Keratinocyte (primary cell): ENCODE data around the gene GPR171. TPM values are rescaled to one million over a fixed set of nuclear protein-coding genes. Genes with fewer than 3 reads are reported as not detected.

Source experiments
- DNase-seq: peaks from one replicate; pipeline ENCODE4 v3.0.0-alpha.2; 2011; ENCODE audit warnings: low read depth, missing footprints, low spot score
- FAIRE-seq: peaks from 2 replicates; lab custom pipeline; 2011; peaks lifted over from hg19 to GRCh38; lab: Jason Lieb, UNC
- H2AFZ ChIP-seq: 2 replicates; pipeline ENCODE4 v1.6.0; 2012; ENCODE audit warnings: low read length, control low read depth, inconsistent platforms; ENCODE audit not compliant: control insufficient read depth
- H3K27ac ChIP-seq: 2 replicates; pipeline ENCODE4 v1.5.1; 2011; ENCODE audit warnings: low read length; ENCODE audit not compliant: control insufficient read depth, insufficient read depth
- H3K27me3 ChIP-seq: 3 replicates; pipeline ENCODE4 v1.6.0; 2011; ENCODE audit warnings: low read length; ENCODE audit not compliant: control insufficient read depth, insufficient read depth; ENCODE audit errors: extremely low read depth
- H3K36me3 ChIP-seq, 2 experiments: 2 replicates in 1 of 2; 3 replicates in 1 of 2; pipeline ENCODE4 v1.5.1; 2011; ENCODE audit warnings: low read length in 2 of 2, mild to moderate bottlenecking in 1 of 2; ENCODE audit not compliant: control insufficient read depth in 2 of 2, insufficient read depth in 2 of 2; ENCODE audit errors: extremely low read depth in 1 of 2
- H3K4me1 ChIP-seq: 3 replicates; pipeline ENCODE4 v1.5.1; 2011; ENCODE audit warnings: low read length; ENCODE audit not compliant: control insufficient read depth, insufficient read depth; ENCODE audit errors: extremely low read depth
- H3K4me2 ChIP-seq: 3 replicates; pipeline ENCODE4 v1.6.0; 2011; ENCODE audit warnings: low read depth, low read length; ENCODE audit not compliant: control insufficient read depth, insufficient read depth; ENCODE audit errors: extremely low read depth
- H3K4me3 ChIP-seq, 3 experiments: fragments of 200-600 bp in 1 of 3; sonication (generic) in 1 of 3; 2 replicates in 2 of 3; 3 replicates in 1 of 3; pipeline ENCODE4 v1.5.1; 2011 to 2016; ENCODE audit warnings: low read length in 3 of 3, mild to moderate bottlenecking in 3 of 3, control low read depth in 2 of 3, inconsistent platforms in 1 of 3, low read depth in 1 of 3, mixed read lengths in 1 of 3, mixed run types in 1 of 3, moderate library complexity in 1 of 3; ENCODE audit not compliant: control insufficient read depth in 2 of 3, insufficient read depth in 2 of 3; ENCODE audit errors: extremely low read depth in 1 of 3
- H3K79me2 ChIP-seq: 2 replicates; pipeline ENCODE4 v1.6.0; 2012; ENCODE audit warnings: low read length; ENCODE audit not compliant: control insufficient read depth, insufficient read depth
- H3K9ac ChIP-seq: 3 replicates; pipeline ENCODE4 v1.6.0; 2011; ENCODE audit warnings: low read length; ENCODE audit not compliant: control insufficient read depth, insufficient read depth; ENCODE audit errors: extremely low read depth
- H3K9me1 ChIP-seq: 3 replicates; pipeline ENCODE4 v1.6.0; 2011; ENCODE audit warnings: low read length; ENCODE audit not compliant: control insufficient read depth, insufficient read depth; ENCODE audit errors: extremely low read depth
- H3K9me3 ChIP-seq: 2 replicates; pipeline ENCODE4 v1.5.1; 2012; ENCODE audit warnings: low read depth, low read length; ENCODE audit not compliant: control insufficient read depth
- H4K20me1 ChIP-seq: 3 replicates; pipeline ENCODE4 v1.6.0; 2011; ENCODE audit warnings: low read length; ENCODE audit not compliant: control insufficient read depth, insufficient read depth; ENCODE audit errors: extremely low read depth
- CTCF ChIP-seq, 3 experiments: IDR thresholded peaks in 1 of 3; conservative IDR thresholded peaks in 1 of 3; optimal IDR thresholded peaks in 1 of 3; 2 replicates in 2 of 3; 3 replicates in 1 of 3; pipeline versions ENCODE3 to v1.5.1; 2011; ENCODE audit warnings: low read length in 3 of 3, mild to moderate bottlenecking in 3 of 3, moderate library complexity in 2 of 3, control low read depth in 1 of 3, inconsistent platforms in 1 of 3; ENCODE audit not compliant: insufficient read depth in 2 of 3; ENCODE audit errors: extremely low read depth in 1 of 3
- EZH2 ChIP-seq: IDR thresholded peaks from one replicate; pipeline ENCODE4 v1.6.1; 2012; ENCODE audit warnings: inconsistent platforms, mild to moderate bottlenecking, low read length, moderate library complexity
- dilution Hi-C: fragments of 300-500 bp; cut with MboI; formaldehyde crosslinking; loops from one replicate; pipeline ENCODE4 v1.7.0; 2020; ENCODE audit warnings: low sequenced_read_pairs; ENCODE audit not compliant: extremely low pct_ligation_motif_present
- polyA plus RNA-seq, 5 experiments: library from polyadenylated mRNA; depleted of rRNA in 3 of 5; stranded (reverse) in 3 of 5; stranded (forward) in 1 of 5; unstranded in 1 of 5; fragments of >200 nt; gene quantifications; 1 replicate in 1 of 5; 2 replicates in 3 of 5; 3 replicates in 1 of 5; pipeline versions ENCODE4 v1.2.1 to v1.2.3, GENCODE V29; 2011 to 2012; ENCODE audit warnings: missing spikeins in 2 of 5, low read depth in 1 of 5, low replicate concordance in 1 of 5

GPR171 gene
- polyA plus RNA-seq, 1 donor (not counting 4 experiments of a cell fraction or from before 2014, with no cell fraction given): not detected

- H3K4me3 ChIP-seq: no peak overlapping the region
- no peaks in the 10 kb centered on the region for H3K79me2 ChIP-seq
- no peaks in the 10 kb centered on the region for H3K9me1 ChIP-seq
- H3K9ac ChIP-seq: no peak overlapping the region
- H3K27me3 ChIP-seq: no peaks in the 10 kb centered on the region
- H3K36me3 ChIP-seq: no peaks in the 10 kb centered on the region
- no peak overlapping the region for H2AFZ ChIP-seq
- no peak overlapping the region for H3K4me2 ChIP-seq
- no peaks in the 10 kb centered on the region for H3K4me1 ChIP-seq
- dilution Hi-C loops: no loop called here
- TF ChIP-seq EZH2: no peak
- TF ChIP-seq CTCF (optimal IDR thresholded peaks at IDR 0.05 in 1 of 3, IDR thresholded peaks at IDR 0.05 in 1 of 3, conservative IDR thresholded peaks at IDR 0.05 in 1 of 3; ENCODE audit: extremely low read depth in 1 of 3, insufficient read depth in 2 of 3, low read length in 3 of 3): no peak
- no peak overlapping the region for H3K27ac ChIP-seq
- H4K20me1 ChIP-seq: no peaks in the 10 kb centered on the region
- no peak for FAIRE-seq
- DNase-seq: no peak
- no peaks in the 10 kb centered on the region for H3K9me3 ChIP-seq
Observed at GRCh38 chr3:151159806-151160205, 43.2 kb downstream of the GPR171 start.

- Histone ChIP-seq H4K20me1 (no peaks in the 10 kb centered on the region), H3K9me3 (no peaks in the 10 kb centered on the region), H3K27ac (no peak overlapping the region), H3K27me3 (no peaks in the 10 kb centered on the region), H3K9ac (no peak overlapping the region), H2AFZ (no peak overlapping the region), H3K36me3 (no peaks in the 10 kb centered on the region), H3K4me3 (no peak overlapping the region), H3K4me2 (no peak overlapping the region), H3K9me1 (no peaks in the 10 kb centered on the region), H3K79me2 (no peaks in the 10 kb centered on the region), H3K4me1 (no peaks in the 10 kb centered on the region)
- dilution Hi-C loops: no loop called here
- FAIRE-seq (peak; percentile 87), DNase-seq (peak; percentile 30)
- no peak for TF ChIP-seq EZH2
- TF ChIP-seq CTCF (optimal IDR thresholded peaks at IDR 0.05 in 1 of 3, IDR thresholded peaks at IDR 0.05 in 1 of 3, conservative IDR thresholded peaks at IDR 0.05 in 1 of 3; ENCODE audit: extremely low read depth in 1 of 3, insufficient read depth in 2 of 3, low read length in 3 of 3): peak; percentile 52 to 57 (median 56)
Observed at GRCh38 chr3:151156618-151157216, 46.3 kb downstream of the GPR171 start.
